HCT116 (cell line): ENCODE results near the gene PLEKHA6.

Source experiments
- CEBPB ChIP-seq: IDR thresholded peaks from 2 replicates; pipeline ENCODE4 v1.6.1; 2012; ENCODE audit warnings: low read depth
- CTCF ChIP-seq, 3 experiments: fragments of 200-600 bp in 1 of 3; sonication (generic) in 1 of 3; IDR thresholded peaks in 2 of 3; conservative IDR thresholded peaks in 1 of 3; 2 replicates each; pipeline ENCODE4 v1.5.1; 2012 to 2017; ENCODE audit warnings: low read depth in 2 of 3, low read length in 2 of 3, antibody characterized with exemption in 1 of 3, borderline replicate concordance in 1 of 3, control low read depth in 1 of 3, mild to moderate bottlenecking in 1 of 3, mixed read lengths in 1 of 3, mixed run types in 1 of 3, moderate library complexity in 1 of 3; ENCODE audit not compliant: insufficient read depth in 1 of 3
- EZH2 ChIP-seq: fragments of 200-600 bp; sonication (generic); IDR thresholded peaks from 2 replicates; pipeline ENCODE4 v1.6.1; 2017; ENCODE audit warnings: antibody characterized with exemption, mixed run types
- EZH2phosphoT487 ChIP-seq: fragments of 200-600 bp; IDR thresholded peaks from 2 replicates; pipeline ENCODE4 v1.6.1; 2018; ENCODE audit warnings: antibody characterized with exemption, borderline replicate concordance
- JUND ChIP-seq: IDR thresholded peaks from 2 replicates; pipeline ENCODE4 v1.6.1; 2012
- MAX ChIP-seq: IDR thresholded peaks from 2 replicates; pipeline ENCODE4 v1.6.1; 2012
- POLR2A ChIP-seq: IDR thresholded peaks from 2 replicates; pipeline ENCODE4 v1.7.0; 2011; ENCODE audit warnings: borderline replicate concordance; ENCODE audit not compliant: insufficient read depth, insufficient read length; ENCODE audit errors: extremely low read depth
- POLR2AphosphoS5 ChIP-seq: IDR thresholded peaks from 2 replicates; pipeline ENCODE4 v1.6.1; 2011; ENCODE audit warnings: mild to moderate bottlenecking, low read depth, low read length, moderate library complexity
- RAD21 ChIP-seq: IDR thresholded peaks from 2 replicates; pipeline ENCODE4 v1.6.1; 2012; ENCODE audit warnings: low read depth, mild to moderate bottlenecking
- SIN3A ChIP-seq: IDR thresholded peaks from 2 replicates; pipeline ENCODE4 v1.6.1; 2012; ENCODE audit warnings: low read depth
- YY1 ChIP-seq: IDR thresholded peaks from 2 replicates; pipeline ENCODE4 v1.6.1; 2011; ENCODE audit warnings: low read length, low read depth, moderate library complexity, mild to moderate bottlenecking; ENCODE audit not compliant: insufficient replicate concordance; ENCODE audit errors: extremely low read depth
- ZNF274 ChIP-seq: fragments of 200-500 bp; sonication (Bioruptor generic); IDR thresholded peaks from 2 replicates; pipeline ENCODE4 v1.6.1; 2014; ENCODE audit warnings: mild to moderate bottlenecking, low read depth, low read length, inconsistent platforms
- TF ChIP-seq, protein P1 (sequence below): IDR thresholded peaks from 2 replicates; pipeline ENCODE4 v1.6.1; 2012; ENCODE audit warnings: low read depth
- TF ChIP-seq, protein P2 (sequence below): IDR thresholded peaks from 2 replicates; pipeline ENCODE4 v1.6.1; 2011; ENCODE audit warnings: mild to moderate bottlenecking, low read length, moderate library complexity; ENCODE audit not compliant: insufficient replicate concordance; ENCODE audit errors: extremely low read depth

GRCh38 chr1:204283711-204284651, 75.7 kb downstream of the PLEKHA6 start:
- TF ChIP-seq CTCF (IDR thresholded peaks at IDR 0.05 in 2 of 3, conservative IDR thresholded peaks at IDR 0.05 in 1 of 3; ENCODE audit: borderline replicate concordance in 1 of 3, insufficient read depth in 1 of 3, low read depth in 2 of 3, low read length in 2 of 3) (no peak), EZH2 (no peak), POLR2A (no peak), ZNF274 (no peak), POLR2AphosphoS5 (no peak), JUND (no peak), YY1 (no peak), RAD21 (no peak), MAX (no peak), SIN3A (no peak), CEBPB (no peak), EZH2phosphoT487 (no peak)
- TF ChIP-seq, protein P1, sequence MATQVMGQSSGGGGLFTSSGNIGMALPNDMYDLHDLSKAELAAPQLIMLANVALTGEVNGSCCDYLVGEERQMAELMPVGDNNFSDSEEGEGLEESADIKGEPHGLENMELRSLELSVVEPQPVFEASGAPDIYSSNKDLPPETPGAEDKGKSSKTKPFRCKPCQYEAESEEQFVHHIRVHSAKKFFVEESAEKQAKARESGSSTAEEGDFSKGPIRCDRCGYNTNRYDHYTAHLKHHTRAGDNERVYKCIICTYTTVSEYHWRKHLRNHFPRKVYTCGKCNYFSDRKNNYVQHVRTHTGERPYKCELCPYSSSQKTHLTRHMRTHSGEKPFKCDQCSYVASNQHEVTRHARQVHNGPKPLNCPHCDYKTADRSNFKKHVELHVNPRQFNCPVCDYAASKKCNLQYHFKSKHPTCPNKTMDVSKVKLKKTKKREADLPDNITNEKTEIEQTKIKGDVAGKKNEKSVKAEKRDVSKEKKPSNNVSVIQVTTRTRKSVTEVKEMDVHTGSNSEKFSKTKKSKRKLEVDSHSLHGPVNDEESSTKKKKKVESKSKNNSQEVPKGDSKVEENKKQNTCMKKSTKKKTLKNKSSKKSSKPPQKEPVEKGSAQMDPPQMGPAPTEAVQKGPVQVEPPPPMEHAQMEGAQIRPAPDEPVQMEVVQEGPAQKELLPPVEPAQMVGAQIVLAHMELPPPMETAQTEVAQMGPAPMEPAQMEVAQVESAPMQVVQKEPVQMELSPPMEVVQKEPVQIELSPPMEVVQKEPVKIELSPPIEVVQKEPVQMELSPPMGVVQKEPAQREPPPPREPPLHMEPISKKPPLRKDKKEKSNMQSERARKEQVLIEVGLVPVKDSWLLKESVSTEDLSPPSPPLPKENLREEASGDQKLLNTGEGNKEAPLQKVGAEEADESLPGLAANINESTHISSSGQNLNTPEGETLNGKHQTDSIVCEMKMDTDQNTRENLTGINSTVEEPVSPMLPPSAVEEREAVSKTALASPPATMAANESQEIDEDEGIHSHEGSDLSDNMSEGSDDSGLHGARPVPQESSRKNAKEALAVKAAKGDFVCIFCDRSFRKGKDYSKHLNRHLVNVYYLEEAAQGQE, result no peak
- TF ChIP-seq, protein P2, sequence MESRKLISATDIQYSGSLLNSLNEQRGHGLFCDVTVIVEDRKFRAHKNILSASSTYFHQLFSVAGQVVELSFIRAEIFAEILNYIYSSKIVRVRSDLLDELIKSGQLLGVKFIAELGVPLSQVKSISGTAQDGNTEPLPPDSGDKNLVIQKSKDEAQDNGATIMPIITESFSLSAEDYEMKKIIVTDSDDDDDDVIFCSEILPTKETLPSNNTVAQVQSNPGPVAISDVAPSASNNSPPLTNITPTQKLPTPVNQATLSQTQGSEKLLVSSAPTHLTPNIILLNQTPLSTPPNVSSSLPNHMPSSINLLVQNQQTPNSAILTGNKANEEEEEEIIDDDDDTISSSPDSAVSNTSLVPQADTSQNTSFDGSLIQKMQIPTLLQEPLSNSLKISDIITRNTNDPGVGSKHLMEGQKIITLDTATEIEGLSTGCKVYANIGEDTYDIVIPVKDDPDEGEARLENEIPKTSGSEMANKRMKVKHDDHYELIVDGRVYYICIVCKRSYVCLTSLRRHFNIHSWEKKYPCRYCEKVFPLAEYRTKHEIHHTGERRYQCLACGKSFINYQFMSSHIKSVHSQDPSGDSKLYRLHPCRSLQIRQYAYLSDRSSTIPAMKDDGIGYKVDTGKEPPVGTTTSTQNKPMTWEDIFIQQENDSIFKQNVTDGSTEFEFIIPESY, result no peak
